Eye (tissue), 1 donor: Measurements from ENCODE around the gene MIB2.

Experiments used
- DNase-seq: peaks from one replicate; pipeline ENCODE4 v3.0.0-alpha.2; 2015

The MIB2 gene

DNA sequence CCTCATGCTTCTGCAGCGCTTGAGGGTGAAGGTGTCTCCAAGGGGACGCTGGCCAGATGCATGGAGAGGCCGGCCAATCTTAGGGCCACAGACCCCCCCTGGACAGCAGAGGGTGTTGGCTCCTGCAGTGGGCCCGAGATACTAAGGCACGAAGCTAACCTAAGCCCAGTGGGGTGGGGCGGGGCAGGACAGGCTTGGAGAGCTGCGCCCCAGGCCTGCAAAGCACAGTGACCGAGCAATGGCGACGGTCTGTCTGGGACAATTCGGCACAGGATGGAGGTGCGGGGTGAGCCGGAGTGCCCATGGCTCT, 16.6 kb upstream of the MIB2 start:
- DNase-seq, result no peak

DNA sequence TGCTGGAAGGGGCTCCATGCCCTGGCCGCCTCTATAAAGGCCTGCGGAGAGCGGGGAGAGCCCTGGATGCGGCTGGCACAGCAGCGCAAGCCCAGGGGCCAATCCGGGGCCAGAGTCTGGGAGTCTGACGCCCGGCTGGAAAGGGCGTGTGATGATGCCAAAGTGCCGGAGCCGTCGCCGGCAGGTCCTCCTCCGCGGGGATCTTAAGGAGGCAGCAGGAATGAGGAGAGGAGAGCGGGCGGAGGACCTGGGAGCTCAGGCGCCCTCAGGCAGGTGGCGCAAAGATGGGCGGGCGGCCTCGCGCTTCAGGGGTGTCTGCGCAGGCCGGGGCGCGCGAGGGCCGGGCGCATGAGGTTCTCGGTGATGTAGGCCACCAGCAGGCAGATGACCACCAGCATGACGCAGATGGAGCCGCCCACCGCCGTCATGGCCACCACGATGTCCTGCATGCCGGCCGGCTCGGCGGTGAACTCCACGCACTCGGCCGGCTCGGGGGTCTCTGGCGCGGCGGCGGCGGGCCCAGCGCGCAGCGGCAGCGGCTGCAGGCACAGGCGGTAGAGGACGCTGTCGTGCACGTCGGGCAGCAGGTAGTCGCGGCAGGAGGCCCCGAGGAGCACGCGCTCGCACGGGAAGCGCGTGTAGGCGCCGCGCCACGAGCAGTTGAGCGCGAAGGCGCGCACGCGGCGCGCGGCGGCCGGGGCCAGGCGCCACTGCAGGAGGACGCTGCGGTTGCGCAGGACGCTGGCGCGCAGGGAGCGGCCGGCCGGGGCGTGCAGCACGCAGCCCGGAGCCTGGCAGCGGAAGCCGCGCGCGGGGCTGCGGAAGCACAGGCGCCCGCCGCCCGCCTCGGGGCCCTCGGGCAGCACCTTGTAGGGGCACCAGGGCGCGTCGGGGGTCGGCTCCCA, 16.0 kb upstream of the MIB2 start:
- peak; percentile 65 for DNase-seq

DNA sequence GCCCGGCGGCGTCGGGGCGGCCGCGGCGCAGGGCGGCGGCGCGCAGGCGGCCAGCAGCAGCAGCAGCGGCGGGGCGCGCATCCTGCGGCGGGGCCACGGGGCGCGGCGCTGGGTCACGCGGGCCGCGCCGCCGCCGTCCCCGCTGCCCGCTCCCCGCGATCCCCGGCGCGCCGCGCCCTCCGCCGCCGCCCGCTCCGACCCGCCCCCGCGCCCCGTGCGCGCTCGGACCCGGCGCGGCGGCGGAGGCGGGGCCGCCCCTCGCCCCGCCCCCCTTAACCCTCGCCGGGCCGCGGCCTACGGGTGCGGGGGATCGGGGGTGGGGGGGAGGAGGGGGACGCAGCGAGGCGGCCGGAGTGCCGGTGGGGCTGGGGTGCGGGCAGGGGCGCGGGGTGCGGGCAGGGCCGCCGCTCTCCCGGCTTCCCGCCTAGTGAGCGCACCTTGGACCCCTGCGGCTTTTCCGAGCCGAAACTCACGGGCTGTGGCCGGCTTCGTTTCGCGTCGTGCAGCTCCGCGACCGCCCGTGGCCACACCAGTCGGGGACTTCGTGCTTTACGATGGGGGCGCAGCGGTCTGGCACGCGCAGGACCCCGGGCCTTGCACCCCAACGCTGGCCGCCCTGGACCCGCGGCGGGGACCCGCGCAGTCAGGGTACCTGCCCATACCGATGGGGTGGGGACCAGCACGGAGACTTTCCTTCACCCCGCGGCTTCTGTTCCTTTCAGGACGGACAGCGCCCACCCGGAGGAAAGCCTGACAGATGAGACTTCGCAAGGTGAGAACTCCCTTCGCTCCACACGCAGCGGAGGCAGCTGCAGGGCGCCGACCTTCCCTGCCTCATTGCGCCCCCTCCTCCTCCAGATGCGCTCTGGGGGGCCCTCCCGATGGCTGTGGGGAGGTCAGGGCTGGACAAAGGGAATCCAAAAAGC, 15.1 kb upstream of the MIB2 start, which contains the start of gene FNDC10:
FNDC10 (minus strand) TSS at position 201 of the 926 bp plus-strand sequence; CDS start at position 81, 120 bp downstream.
- DNase-seq, result no peak

DNA sequence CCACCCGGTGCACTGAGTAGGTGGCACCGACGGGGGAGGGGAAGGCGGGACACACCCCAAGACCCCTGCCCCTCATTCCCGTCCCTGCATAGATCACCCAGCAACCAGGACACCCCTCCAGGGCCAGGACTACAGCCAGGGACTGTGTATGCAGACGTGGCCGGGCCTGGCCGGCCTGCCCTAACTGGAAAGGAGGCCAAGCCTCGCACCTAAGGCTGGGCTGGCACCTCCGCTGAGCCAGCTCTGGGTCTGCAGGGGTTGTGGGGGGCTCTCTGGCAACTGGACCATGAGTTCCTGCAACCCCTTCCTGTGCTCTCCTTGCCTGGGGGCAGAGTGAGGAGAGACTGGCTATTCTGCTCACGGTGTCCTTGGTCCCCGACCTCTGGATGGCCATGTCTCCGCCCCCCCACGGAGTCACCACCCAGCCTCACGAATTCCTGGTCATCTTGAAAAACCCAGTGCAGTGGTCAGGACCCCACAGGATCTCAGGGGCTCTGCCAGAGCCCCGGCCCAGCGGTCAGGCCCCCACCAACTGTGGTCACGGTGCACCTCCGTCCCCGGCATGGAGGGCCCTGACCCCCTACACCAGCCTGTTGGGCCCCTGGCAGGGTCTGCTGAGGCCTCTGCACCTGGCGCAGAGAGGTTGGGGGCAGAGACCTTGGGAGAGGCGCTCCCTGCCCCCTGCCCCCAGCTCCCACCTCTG, 14.3 kb upstream of the MIB2 start:
- DNase-seq, result no peak

DNA sequence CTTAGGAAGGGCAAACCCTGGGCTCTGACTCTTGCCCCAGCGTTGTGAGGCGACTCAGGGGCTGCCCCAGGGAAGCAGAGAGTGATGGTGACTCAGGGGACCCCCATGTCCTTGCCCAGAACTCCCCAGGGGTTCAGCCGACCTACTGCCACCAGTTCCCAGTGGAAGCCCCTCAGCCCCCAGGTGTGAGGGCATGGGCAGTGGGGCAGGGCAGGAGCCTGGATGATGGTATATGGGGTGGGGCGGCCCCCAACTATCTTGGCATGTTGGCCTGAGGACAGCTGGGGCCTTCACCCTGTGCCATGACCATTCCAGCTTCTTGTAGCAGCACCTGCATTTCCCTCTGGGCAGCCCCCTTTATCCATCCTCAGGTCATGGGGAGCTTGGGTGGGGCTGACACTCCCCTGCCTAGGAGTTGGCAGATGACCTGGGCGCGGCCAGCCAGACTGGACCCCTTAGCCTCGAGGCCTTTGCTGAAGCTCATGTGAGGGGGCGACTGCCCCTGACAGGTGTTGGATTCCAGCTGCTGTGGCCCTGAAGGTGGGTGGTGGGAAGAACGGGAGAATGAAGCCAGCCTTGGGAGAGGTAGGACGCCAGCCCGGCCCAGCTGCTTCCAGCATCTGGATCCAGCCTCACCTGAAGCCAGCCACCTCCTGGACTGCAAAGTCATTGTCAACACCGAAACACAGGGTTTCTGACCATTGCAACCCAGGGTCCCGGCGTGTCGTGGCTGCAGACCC, 13.6 kb upstream of the MIB2 start:
- no peak for DNase-seq

DNA sequence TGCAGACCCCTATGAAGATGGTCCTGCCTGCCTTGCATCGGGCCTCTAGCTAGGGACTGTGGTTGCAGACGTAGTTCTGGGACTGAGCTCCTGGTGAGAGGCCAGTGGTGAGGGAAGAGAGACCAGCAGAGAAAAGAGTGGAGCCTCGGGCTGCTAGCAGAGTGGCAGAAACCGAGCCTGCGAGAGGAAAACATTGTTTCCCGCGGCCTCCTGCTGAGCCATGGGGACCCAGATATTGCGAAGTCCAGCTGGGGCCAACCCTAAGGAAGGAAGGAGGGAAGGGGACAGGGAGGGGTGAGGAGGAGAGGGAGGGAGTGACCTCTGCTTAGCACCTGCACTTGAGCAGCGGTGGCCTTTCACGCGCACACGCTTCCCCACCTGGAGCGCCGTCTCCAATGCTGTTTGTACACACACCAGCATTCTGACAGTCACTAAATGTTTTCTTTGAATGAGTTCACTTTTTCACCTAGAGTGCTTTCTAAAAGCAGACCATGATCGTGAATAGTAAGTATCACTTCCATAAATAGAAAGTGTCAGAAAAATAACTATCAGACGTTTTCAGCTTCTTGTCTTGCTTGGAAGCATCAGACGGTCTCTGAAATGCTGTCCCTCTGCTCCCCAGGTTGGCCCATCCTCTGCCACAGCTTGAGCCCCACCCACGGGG, 12.9 kb upstream of the MIB2 start:
- no peak for DNase-seq

DNA sequence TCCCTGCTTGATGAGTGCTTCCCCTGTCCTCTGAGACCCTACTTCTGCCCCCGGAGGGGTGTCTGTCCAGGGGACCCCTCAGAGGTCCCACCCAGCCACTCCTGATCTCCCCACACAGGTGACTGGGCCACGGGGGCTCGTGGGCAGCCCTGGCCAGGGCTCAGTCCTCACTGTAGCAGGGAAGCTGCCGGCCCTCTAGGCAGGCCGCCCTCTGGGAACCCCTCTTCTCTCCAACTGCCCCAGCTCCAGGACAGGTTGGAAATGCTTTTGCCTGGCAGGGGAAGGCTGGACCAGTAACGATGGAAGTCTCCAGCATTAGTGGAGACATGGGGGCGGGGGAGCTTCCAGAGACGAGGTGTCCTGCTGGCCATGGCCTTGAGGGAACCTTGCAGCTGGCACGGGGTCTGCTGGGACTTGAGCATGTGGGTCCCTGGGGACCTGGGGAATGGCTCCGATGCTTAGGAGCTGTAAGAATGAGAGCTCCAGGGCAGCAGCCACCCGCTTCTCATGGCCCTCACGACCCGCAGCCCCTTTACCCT, 12.3 kb upstream of the MIB2 start:
- no peak for DNase-seq

DNA sequence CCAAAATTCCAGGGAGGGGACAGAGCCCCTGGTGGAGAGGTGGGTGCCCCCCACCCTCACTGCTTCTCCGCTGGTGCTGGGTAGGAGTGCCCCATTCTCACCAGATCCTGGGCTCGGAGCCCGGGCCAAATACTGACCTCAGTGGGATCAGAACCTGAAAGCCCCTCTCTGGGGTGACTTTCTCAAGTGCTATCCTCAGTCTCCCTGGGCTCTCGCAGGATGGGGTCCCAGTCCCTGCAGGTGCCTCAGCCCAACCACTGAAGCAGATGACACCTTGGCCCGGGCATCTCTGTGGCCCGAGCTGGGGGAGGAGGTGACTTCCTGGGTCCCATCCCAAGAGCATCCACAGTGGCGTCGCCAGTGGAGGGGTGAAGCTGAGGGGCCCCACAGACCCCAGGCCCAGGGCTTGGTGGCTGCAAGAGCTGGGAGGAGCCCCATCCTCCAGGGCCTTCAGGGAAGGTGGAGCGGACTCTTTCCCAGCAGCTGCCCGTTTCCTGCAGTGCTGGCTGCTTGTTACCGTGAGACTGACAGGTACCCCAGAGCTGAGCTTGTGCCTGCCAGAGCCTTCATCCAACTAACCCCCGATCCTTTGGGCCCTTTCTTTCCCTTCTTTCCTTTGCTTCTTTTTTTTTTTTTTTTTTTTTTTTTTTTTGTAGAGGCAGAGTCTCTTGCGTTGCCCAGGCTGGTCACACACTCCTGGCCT, 11.5 kb upstream of the MIB2 start:
- DNase-seq, result no peak

DNA sequence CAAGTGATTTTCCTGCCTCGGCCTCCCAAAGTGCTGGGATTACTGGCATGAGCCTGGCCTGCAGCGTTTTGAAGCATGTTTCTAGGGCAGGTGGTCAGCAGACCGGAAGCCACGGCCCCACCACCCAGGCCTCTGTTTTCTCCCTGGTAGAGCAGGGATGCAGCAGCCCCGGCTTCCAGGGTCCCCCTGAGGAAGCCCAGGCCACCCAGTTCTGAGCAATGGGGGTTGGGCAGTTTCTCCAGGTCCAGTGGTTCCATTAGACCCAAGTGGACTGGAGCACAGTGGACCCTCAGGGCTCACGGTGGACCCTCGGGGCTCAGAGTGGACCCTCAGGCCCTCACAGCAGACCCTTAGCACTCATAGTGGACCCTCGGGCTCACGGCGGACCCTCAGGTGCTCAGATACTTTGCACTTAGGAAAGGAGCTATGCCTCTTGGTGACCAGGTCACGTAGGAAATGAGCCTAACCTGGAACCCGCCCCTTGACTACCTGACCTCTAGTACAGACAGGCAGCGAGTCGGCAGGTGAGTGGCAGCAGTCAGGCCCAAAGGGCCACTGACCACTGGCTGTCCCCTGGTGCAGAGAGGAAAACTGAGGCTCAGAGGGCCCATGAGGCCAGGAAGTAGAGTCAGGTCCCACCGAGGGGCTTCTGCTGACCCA, 10.8 kb upstream of the MIB2 start:
- DNase-seq, result no peak

DNA sequence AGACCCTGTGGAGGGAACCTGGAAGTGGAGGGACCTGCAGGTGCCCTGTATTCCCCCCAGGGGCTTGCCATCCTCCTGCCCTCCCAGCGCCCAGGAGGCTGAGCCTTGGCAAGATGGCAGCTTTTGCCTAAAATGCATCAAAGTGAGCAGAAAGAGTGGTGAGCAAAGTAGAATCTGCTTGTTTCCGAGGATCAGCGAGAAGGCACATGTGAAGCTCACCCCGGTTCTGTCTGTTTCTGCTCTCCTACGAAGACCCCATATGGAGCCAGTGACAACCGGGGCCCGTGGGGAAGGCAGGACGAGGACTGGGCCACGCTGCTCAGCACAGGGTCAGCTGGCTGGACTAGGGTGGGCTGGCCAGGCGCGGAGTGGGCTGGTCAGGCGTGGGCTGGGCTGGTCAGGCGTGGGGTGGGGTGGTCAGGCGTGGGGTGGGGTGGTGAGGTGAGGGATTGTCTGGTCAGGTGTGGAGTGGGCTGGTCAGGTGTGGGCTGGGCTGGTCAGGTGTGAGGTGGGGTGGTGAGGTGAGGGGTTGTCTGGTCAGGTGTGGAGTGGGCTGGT, 10.2 kb upstream of the MIB2 start:
- DNase-seq, result no peak

DNA sequence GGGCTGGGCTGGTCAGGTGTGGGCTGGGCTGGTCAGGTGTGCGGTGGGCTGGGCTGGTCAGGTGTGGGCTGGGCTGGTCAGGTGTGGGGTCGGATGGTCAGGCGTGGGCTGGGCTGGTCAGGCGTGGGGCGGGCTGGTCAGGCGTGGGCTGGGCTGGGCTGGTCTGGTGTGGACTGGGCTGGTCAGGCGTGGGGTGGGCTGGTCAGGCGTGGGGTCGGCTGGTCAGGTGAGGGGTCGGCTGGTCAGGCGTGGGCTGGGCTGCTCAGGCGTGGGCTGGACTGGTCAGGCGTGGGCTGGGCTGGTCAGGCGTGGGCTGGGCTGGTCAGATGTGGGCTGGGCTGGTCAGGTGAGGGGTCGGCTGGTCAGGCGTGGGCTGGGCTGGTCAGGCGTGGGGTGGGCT, 9.6 kb upstream of the MIB2 start:
- no peak for DNase-seq

DNA sequence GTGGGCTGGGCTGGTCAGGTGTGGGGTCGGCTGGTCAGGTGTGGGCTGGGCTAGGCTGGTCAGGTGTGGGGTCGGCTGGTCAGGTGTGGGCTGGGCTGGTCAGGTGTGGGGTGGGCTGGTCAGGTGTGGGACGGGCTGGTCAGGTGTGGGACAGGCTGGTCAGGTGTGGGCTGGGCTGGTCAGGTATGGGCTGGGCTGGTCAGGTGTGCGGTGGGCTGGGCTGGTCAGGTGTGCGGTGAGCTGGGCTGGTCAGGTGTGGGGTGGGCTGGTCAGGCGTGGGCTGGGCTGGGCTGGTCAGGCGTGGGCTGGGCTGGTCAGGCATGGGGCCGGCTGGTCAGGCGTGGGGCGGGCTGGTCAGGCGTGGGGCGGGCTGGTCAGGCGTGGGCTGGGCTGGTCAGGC, 9.1 kb upstream of the MIB2 start:
- DNase-seq, result no peak

DNA sequence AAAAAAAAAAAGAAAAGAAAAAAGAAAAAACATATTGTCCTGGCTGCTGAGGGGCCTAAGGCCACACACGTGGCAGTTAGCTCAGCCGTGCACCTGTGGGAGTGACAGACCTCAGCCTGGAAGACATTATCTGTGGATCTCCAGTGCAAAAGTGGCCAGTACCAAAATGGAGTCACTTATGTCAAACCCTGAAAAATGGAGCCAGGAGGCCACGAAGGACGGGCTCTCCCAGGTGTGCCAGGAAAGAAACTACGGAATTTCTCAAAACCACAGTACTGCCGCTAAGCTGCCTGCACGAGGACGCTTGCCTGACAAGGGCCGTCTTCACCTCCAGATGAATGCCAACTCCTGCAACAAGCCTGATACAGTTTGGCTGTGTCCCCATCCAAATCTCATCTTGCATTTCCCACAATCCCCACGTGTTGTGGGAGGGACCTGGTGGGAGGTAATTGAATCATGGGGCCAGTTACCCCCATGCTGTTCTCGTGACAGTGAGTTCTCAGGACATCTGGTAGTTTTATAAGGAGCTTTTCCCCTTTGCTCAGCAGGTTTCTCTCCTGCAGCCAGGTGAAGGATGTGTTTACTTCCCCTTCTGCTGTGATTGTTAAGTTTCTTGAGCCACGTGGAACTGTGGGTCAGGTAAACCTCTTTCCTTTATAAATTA, 5.3 kb upstream of the MIB2 start:
- no peak for DNase-seq

DNA sequence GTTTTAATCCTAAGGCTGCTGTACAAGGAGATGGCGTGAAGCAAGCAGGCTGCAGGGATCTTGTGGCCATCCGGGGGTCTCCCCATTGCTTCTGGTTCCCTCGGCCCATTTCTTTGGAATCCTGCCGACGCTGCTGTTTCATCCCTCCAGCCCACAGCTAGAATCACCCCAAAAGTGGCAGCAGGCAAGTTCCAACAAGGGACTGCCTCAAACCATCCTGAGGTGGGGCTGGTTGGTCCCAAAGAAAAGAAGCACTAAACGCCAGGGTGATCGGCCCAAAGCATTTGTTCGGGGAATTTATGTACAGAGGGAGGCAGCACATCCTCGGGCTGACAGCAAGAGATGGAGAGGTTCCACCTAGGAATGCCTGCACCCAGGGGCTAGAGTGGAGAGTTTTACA, 4.5 kb upstream of the MIB2 start:
- no peak for DNase-seq

DNA sequence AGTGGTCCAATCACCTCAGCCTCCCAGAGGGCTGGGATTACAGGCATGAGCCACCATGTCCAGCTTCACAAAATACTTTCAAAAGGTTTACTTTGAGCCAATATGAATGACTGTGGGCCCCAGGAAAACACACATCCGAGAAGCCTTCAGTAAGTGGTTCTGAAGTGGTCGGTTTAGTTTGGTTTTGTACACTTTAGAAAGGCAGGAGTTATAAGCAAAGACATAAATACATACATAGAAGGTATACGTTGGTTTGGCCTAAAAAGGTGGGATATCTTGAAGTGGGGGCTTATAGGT, 3.2 kb upstream of the MIB2 start:
- no peak for DNase-seq

DNA sequence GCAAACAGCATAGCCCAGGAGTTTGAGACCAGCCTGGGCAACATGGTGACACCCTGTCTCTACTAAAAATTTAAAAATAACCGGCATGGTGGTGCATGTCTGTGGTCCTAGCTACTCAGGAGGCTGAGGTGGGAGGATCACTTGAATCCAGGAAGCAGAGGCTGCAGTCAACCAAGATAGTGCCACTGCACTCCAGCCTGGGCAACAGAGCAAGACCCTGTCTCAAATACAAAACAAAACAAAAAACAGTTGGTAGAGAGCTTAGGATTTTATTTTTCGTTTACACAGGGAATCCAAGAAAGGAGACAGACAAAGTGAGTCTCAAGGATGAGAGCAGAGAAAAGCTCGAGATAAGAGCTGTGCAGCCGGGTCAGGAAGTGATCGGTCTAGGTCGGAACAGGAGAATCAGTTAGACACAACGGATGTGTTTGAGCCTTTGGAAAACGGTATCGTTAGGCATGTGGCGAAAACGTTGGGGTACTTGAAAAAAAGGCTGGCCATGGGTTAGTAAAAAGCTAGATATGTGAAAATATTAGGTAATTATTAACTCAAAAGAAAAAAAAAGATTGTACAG, 1.7 kb upstream of the MIB2 start:
- DNase-seq, result no peak

DNA sequence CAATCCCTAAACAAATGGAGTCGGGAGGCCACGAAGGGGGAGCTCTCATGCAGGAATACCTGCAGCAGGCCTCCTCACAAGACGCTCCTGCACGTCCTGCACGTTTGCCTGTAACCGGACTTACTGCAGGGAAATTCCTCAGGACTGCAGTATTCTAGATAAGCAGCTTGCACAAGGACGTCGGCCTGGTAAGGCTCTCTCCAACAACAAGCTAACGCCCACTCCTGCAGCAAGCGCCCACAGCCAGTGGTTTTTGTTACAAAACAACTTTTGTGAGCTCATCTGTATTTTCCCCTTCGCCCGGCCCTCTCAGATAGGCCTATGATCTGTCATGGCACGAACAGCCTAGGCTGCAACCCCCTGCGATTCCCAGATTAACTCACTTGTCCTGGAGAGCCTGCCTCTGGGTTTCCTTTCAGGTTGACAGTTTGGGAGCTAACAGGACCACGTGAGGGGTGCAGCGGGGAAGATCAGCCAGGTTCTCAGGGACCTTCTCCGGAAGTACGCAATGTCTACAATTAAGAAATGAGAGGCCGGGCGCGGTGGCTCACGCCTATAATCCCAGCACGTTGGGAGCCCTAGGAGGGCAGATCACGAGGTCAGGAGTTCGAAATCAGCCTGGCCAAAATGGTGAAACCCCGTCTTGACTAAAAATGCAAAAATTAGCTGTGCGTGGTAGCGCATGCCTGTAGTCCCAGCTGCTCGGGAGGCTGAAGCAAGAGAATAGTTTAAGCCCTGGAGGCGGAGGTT, 921 bp upstream of the MIB2 start:
- peak; percentile 29 for DNase-seq

DNA sequence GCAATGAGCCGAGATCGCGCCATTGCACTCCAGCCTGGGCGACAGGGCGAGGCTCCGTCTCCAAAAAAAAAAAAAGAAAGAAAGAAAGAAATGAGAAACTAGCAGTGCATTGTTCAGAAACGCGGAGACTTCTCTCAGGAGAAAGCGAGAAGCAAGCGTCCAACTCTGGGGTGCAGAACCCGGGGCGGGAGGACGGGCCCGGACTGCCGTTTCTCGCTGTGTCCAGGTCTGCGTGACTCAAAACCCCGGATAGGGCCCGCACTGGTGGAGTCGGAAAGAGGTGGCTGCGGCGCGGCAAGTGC, 395 bp upstream of the MIB2 start:
- DNase-seq, result no peak
